ENCODE data around the gene BCOR.

The BCOR gene

GRCh38 chrX:40088803-40089540, 8.8 kb downstream of the BCOR start:
- peak in 1 of 10 donors; percentile 40 for DNase-seq

DNA sequence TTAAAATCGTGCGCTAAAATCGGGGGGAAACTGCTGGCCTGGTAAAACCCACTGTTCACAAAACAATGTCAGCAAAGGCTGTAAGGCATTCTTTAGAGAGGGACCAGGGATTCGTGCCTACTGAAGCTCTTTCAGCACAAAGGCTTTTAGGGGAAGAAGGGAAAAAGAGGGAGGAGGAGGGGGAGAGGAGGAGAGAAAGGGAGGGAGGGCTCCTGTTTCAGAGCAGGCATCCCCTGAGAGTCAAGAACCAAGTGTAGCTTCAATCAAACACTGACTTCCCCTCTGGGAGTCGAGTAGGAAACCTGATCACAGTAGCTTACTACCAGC, 9.5 kb downstream of the BCOR start:
- no peak for DNase-seq
- intact Hi-C loops (cut with DNase I) = no loop called here

More at GRCh38 chrX:40088803-40089540, 8.8 kb downstream of the BCOR start:
- intact Hi-C loops (cut with DNase I) = no loop called here

DNA sequence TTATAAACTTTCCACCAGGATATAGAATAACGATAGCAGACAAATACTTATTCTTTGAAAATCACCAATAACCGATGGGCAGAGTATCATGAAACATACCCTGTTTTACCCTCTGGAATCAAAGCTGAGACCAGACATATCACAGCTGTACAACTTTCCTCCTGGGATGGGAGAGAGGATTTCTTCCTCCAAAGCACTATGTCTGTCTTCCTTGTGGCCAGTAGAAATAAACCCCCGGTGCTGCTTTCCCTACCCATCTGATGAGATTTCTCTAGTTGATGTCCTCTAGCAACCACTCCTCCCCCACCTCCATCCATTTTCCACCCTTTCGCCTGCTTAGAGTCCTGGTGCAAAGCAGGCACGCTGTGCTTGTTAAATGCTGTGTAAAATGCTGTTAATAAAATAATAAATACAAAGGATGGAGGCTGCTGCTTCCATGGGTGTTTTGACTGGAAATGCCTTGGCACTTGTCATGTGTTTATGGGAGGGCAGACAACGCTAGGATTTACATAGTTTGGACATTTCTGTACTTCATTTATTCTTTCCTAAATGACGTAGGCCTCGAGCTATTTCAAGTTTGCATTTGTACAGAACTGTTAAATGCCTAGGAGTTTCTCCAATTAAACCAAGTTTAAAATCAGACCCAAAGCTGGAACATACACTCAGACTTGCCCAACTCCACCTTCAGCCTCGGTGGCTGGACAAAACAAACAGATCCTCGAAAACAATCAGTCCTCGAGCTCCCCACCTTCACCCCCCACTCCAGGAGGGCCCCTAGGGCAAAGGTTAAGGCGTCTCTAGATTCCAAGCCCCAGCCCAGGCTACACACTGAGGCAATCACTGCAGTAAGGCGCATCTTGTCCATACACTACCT, 10.1 kb downstream of the BCOR start:
- intact Hi-C loops (cut with DNase I) = no loop called here

DNA sequence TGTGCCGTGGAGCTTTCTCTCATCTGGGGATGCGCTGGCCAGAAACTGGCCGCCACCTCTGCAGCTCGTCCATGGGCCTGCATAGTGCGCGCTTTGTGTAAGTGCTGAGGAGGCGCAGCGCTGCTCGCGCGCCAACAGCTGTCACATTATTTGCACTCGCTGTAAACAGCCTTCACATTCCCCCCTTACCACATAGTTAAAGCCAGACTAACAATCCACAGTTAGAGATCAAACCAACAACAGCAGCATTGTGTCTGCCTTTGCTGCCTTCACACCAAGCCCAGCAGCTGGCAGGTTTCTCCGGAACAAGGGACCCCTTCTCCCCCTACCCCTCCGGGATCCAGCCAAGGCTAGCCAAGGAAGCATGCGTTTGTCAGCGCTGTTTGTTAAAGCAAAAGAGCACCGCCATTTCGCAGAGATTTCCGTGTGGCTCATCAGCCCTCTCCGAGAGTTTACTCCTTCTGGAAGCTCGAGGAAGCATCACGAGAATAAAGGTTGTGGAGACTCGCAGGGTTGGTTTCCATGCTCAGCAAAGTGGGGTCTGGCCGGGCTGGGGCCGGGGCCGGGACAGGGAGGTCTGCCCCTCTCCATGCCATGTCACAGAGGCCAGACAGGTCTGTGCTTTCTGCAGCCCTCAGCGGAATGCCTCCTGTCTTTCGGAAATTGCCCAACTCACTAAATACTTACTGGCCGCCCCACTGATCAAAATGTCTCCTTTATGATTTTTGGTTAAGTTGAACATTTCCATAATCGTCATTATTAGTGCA, 11.0 kb downstream of the BCOR start:
- peak in 3 of 10 donors; percentile 65 to 96 (median 72) for DNase-seq
- intact Hi-C loops (cut with DNase I) = no loop called here

More for the DNA sequence above, 10.1 kb downstream of the BCOR start:
- DNase-seq = peak in 1 of 10 donors; percentile 24

GRCh38 chrX:40085714-40086113, 12.0 kb downstream of the BCOR start:
- peak in 1 of 10 donors; percentile 74 for DNase-seq
- intact Hi-C loops (cut with DNase I) = no loop called here

GRCh38 chrX:40085102-40085551, 12.6 kb downstream of the BCOR start:
- intact Hi-C loops (cut with DNase I) = no loop called here
- peak in 1 of 10 donors; percentile 72 for DNase-seq

- intact Hi-C loops (cut with DNase I) = no loop called here
- DNase-seq = peak in 1 of 10 donors; percentile 4
Observed at GRCh38 chrX:40084471-40085101, 13.2 kb downstream of the BCOR start.

DNA sequence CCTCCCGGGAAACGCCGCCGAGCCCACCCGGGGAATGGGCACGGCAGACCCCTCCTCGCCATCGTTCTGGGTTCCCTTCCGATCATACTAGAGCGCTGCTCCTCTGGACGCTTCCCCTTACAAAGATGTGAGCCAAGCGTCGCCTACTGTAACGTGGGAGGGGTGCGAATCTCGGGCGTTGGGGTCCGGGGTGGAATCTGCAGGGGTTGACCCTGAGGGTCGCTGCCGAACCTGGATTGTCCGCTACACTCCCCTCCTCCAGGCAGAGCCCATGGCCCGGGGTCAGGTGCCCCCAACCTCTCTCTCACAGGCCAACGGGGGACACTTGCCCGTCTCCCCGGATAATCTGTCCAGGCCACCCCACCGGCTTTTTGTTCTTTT, 13.8 kb downstream of the BCOR start:
- DNase-seq = peak in 1 of 10 donors; percentile 67
- intact Hi-C loops (cut with DNase I) = no loop called here

DNA sequence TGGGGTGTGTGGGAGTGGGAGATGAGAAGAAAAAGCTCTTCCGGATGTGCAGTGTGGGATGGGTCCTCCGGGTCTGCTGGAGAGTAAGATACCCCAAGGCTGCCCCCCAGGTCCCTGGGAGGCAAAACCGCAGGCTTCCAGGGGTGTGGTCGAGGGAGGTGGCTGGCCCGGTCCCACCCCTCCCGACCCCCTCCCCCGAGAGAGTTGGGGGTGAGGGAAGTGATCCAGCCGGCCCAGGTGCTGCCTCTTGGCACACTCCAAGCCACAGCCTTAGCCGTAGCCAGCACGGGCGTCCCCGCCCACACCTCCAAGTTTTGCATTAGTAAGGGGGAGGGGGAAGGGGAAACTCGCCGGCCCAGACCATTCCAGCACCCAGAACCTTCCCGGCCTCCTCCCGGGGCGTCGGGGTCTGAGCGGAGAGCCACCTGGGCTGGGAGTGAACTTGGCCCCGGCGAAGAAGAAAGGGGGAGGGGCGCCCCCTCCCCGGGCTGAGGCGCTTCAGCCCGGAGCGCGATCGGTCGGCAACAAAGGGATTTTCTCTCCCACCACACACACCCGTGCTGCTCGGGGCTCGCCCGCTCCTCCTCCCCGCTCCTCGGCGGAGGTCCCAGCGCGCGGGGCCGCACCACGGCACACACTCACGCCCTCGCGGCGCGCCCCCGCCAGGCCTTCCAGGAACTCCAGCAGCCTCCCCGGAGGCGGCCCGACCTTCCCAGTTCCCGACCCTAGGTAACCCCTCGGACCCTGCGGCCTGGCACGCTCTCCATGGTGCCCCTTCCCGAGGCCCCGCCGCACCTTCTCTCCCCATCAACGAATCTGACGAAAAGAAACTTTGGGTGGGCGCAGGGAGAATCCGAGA, 14.4 kb downstream of the BCOR start:
- intact Hi-C loops (cut with DNase I) = no loop called here
- DNase-seq = peak in 1 of 10 donors; percentile 85

DNA sequence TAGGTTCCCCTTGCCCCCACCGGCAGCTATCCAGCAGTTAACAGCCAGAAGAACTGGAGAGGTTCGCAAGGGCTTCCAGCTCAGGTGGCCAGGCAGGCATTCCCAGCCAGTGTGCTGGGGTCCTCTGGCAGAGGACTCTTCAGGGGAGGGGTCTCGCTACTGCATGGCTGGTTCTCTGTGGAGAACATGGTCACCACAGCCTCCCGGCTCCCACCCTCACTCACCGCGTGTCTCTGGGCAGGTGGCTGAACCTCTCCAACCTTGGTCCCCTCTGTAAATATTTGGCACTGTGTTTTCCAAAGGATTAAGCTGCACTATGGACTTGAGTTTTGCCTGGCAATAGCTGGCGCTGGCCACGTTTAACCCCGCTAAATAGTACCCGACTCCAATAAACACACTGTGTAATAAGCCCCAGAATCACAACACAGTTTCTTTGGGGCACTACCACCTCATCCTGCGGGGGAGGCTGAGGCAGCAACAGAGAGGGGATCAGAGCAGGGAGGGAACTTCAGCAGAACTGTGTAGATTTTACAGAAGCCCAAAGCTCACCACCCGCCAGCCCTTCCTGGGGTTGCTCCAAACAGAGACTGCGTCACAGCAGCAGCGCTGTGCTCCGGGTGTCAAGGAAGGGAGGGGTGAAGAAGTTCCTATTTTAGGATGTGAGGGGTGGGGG, 15.2 kb downstream of the BCOR start:
- DNase-seq = peak in 1 of 10 donors; percentile 41
- intact Hi-C loops (cut with DNase I) = no loop called here

DNA sequence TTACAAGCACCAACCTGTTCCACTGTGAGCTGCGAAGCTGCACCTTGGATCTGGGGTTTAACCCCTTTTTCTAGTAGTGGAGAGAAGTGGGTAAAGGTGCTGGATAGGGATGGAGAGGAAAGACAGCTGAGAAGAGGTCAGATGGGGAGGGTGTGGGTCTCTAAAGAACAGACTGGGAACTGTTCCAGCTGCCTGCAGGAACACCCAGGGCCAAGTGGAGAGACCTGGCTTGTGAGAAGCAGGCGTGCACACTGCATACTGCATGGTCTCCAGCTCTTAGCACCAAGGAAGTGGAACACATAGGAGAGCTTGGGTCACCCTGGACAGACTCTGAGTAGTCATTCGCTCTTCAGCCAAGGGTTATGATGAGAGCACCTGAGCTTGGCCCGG, 16.1 kb downstream of the BCOR start:
- peak in 1 of 10 donors; percentile 28 for DNase-seq
- intact Hi-C loops (cut with DNase I) = no loop called here

DNA sequence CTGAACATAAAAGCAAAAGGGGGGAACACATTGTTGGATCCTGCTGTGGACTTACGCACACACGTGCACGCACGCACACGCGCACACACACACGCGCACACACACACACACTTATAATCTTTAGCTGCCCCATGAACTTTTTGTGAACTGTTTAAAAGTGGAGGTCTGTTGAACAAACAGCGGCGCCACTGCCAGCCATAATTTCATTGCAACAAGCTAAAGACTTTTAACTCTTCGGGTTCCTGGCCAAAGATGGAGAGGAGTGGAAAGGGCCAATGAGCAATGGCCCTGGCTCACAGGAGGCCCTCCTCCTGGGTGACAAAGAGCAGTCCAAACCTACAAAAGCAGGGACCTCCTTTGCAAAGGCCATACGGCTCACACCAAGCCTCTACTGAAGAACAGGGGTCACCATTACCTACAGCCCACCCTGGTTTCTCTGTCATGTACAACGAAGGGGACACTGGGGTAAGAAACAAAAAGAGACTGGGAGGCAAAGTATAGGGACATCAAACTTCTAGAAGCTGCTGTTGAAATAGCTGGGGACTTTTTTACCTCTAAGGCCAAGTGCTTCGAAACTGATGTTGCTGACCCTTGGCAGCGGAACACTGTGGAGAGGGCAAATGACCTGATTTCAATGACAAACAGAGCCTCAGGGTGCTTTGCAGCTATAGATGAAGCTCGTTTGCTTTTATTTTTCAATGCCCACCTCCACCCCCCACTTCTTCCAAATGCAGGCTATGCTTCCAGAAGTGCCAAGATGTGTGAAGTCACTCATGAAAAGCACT, 16.7 kb downstream of the BCOR start:
- no peak for DNase-seq
- intact Hi-C loops (cut with DNase I) = no loop called here

DNA sequence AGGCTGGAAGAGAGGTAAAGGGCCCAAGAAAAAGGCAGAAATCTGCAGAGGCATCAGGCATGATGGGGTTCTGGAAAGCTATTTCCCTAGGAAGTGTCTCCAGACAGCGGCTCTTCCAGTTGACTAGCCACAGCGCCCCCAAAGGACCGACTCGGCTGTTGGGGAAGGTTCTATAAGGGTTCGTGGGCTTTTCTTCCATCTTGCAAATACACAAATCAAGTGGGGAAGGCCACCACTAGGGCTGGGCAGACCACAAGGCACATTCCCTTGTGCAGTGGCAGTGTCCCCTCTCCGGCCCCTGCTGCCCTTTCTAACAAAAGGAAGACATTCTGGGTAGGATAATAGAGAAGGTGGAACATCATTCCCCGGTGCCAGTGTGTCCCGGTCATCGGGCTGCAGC, 18.2 kb downstream of the BCOR start:
- intact Hi-C loops (cut with DNase I) = no loop called here
- DNase-seq = peak in 1 of 10 donors; percentile 52

DNA sequence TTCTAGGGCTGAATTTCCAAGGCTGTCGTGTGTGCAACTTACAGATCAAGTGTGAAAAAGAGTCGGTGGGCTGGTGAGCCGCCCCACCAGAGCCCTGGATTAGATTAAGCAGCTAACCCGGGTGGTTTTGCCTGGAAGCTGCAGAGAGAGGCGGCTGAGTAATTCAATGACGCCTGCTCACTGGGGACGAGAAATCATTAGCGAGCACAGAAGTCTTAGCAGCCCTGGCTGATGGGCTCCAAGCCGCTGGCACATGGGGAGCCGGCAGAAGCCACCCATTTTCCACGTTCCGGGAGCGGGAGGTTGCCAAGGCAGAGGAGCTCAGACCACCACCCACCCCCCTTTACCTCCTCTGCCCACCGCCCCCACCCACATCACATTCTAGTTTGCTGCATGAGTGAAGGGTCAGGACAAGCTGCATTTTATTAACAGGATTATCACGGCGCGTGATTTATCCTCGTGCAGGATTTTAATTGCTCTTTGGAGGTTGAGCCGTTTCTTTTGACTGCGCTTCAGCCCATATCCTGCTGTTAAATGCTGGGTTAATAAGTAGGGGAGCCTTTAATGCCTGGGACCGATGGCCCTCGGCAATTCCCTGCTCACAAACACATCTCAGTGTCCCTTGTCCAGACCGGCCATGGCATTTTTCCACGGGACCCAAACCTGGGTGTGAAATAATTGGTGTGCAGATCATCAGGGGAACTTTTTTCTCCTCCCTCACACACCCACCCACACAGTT, 19.1 kb downstream of the BCOR start:
- intact Hi-C loops (cut with DNase I) = no loop called here
- peak in 1 of 10 donors; percentile 68 for DNase-seq

GRCh38 chrX:40077906-40078305, 19.9 kb downstream of the BCOR start:
- DNase-seq = peak in 1 of 10 donors; percentile 80
- intact Hi-C loops (cut with DNase I) = no loop called here

GRCh38 chrX:40076750-40077575, 20.8 kb downstream of the BCOR start:
- no peak for DNase-seq
- intact Hi-C loops (cut with DNase I) = no loop called here

GRCh38 chrX:40074959-40075332, 22.8 kb downstream of the BCOR start:
- DNase-seq = peak in 1 of 10 donors; percentile 59
- intact Hi-C loops (cut with DNase I) = no loop called here

Measured in posterior cingulate gyrus (tissue), 11 donors.